IPS-18a (cell line): ENCODE measurements around the gene MPIG6B.
A peak's percentile ranks its signal among the peaks of the same experiment; 100 is the strongest.

Experiments used
- H3K27ac ChIP-seq: one replicate; pipeline ENCODE4 v1.5.1; 2013; ENCODE audit warnings: low read length
- H3K27me3 ChIP-seq: one replicate; pipeline ENCODE4 v1.6.1; 2013; ENCODE audit warnings: mild to moderate bottlenecking, low read length; ENCODE audit not compliant: control insufficient read depth, insufficient read depth
- H3K36me3 ChIP-seq: one replicate; pipeline ENCODE4 v1.6.1; 2013; ENCODE audit warnings: low read depth, low read length; ENCODE audit not compliant: control insufficient read depth
- H3K4me1 ChIP-seq: one replicate; pipeline ENCODE4 v1.6.1; 2013; ENCODE audit warnings: low read depth, low read length; ENCODE audit not compliant: control insufficient read depth
- H3K4me3 ChIP-seq: one replicate; pipeline ENCODE4 v1.5.1; 2013; ENCODE audit warnings: low read length
- H3K9ac ChIP-seq: one replicate; pipeline ENCODE4 v1.6.1; 2013; ENCODE audit warnings: mild to moderate bottlenecking, low read length, moderate library complexity
- H3K9me3 ChIP-seq: one replicate; pipeline ENCODE4 v1.6.1; 2013; ENCODE audit warnings: low read depth, low read length; ENCODE audit not compliant: control insufficient read depth

MPIG6B gene, protein sequence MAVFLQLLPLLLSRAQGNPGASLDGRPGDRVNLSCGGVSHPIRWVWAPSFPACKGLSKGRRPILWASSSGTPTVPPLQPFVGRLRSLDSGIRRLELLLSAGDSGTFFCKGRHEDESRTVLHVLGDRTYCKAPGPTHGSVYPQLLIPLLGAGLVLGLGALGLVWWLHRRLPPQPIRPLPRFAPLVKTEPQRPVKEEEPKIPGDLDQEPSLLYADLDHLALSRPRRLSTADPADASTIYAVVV

GRCh38 chr6:31723245-31723979 is at the start of gene MPIG6B:
Gene MPIG6B, plus strand, starts transcription at chr6:31723373. Its CDS starts 11 bp downstream, at chr6:31723384.
- H3K4me1 ChIP-seq, result peaks cover 6% of the 10 kb centered on the region
- no peak within 1 kb of the TSS for H3K9ac ChIP-seq
- no peaks in the 10 kb centered on the region for H3K27me3 ChIP-seq
- peaks cover 18% of the 10 kb centered on the region for H3K36me3 ChIP-seq
- no peaks in the 10 kb centered on the region for H3K9me3 ChIP-seq
- H3K27ac ChIP-seq, result no peak within 1 kb of the TSS
- no peak within 1 kb of the TSS for H3K4me3 ChIP-seq

GRCh38 chr6:31676322-31676903 is 46.8 kb upstream of the MPIG6B start:
- Histone ChIP-seq H3K9me3 (no peaks in the 10 kb centered on the region), H3K27ac (no peak overlapping the region), H3K27me3 (peaks cover 14% of the 10 kb centered on the region), H3K4me3 (no peak overlapping the region), H3K4me1 (no peaks in the 10 kb centered on the region), H3K36me3 (peaks cover 9% of the 10 kb centered on the region), H3K9ac (no peak overlapping the region)

- H3K36me3 ChIP-seq, result peaks cover 4% of the 10 kb centered on the region
- peaks cover 18% of the 10 kb centered on the region for H3K27me3 ChIP-seq
- H3K9me3 ChIP-seq, result no peaks in the 10 kb centered on the region
- H3K9ac ChIP-seq, result no peak overlapping the region
- H3K27ac ChIP-seq, result no peak overlapping the region
- H3K4me3 ChIP-seq, result no peak overlapping the region
- no peaks in the 10 kb centered on the region for H3K4me1 ChIP-seq
Observed at GRCh38 chr6:31676904-31677303, 46.3 kb upstream of the MPIG6B start.

DNA sequence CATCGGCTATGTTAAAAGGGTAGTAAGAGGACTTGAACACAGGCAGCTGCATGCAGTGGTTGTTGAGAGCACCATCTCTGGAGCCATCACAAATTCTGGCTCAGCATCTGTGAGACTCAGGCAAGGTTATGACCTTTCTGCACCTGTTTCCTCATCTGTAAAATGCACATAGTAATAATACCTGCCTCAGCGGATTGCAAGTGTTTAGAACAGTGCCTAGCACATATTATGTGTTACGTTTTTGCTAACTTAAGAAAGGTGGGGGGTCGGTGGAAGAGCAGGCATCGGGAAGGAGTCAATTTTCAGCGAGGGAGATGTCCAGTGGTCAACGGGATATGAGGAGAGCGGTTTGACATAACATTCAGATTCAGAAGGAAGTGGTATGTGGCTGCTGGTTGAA is 45.2 kb upstream of the MPIG6B start:
- Histone ChIP-seq H3K4me3 (no peak overlapping the region), H3K36me3 (no peaks in the 10 kb centered on the region), H3K9ac (no peak overlapping the region), H3K4me1 (no peaks in the 10 kb centered on the region), H3K27me3 (peaks cover 29% of the 10 kb centered on the region), H3K27ac (no peak overlapping the region), H3K9me3 (no peaks in the 10 kb centered on the region)

GRCh38 chr6:31680226-31681134 is 42.7 kb upstream of the MPIG6B start, which contains the start of gene LY6G5C:
Gene LY6G5C, minus strand, starts transcription at chr6:31681067. Its CDS starts 694 bp downstream, at chr6:31680373.
- Histone ChIP-seq H3K9me3 (no peaks in the 10 kb centered on the region), H3K9ac (no peak within 1 kb of the TSS), H3K36me3 (no peaks in the 10 kb centered on the region), H3K27ac (no peak within 1 kb of the TSS), H3K4me3 (peak within 1 kb of the TSS; percentile 65), H3K4me1 (peaks cover 5% of the 10 kb centered on the region), H3K27me3 (peaks cover 29% of the 10 kb centered on the region)

DNA sequence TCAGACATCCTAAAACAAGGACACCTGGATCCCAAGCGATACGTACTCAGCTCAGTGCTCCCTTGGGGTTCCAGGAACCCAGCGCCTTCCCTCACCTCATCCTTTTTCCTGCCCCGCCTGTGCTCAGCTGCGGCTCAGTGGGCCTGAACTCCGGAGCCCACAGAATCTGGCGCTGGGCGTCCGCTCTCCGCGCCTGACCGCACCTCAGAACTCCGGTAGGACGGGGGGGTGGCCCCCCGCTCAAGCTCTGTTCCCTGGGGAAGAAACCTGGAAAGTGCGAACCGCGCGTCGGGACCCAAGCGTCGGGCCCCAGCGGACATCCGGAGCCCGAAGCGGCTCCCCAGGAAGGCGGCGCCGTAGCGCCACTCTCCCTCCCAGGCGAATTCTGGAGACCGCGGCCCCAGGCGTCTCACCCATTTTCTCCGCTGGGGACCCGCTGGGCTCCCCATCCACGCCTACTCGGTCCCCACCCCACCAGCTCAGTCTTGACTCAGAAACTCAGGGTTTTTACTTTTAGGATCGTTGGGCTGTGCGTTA is 42.0 kb upstream of the MPIG6B start:
- Histone ChIP-seq H3K36me3 (no peaks in the 10 kb centered on the region), H3K4me1 (peaks cover 5% of the 10 kb centered on the region), H3K9me3 (no peaks in the 10 kb centered on the region), H3K4me3 (peak overlapping the region; percentile 65), H3K27me3 (peaks cover 29% of the 10 kb centered on the region), H3K9ac (no peak overlapping the region), H3K27ac (no peak overlapping the region)

DNA sequence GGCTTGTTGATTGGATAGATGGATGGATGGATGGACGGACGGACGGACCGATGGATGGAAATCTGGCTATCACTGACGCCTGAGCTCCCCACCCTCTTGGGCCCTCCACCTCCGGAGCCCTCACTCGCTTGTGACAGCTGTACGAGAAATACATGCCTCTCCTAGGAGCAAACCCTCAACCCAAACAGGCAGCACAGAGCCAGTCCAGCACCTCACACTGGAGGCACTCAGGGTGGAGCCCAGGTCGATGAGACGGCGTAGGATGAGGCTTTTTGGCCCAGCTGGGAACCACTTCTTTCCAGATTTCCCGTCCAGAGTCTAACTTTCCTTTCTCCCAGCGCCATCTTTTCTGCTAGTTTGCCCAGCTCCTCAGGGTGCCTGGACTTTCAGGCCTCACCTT is 39.6 kb upstream of the MPIG6B start:
- H3K4me3 ChIP-seq, result peak overlapping the region; percentile 70
- H3K27ac ChIP-seq, result no peak overlapping the region
- peaks cover 5% of the 10 kb centered on the region for H3K4me1 ChIP-seq
- H3K36me3 ChIP-seq, result no peaks in the 10 kb centered on the region
- peak overlapping the region; percentile 2 for H3K9ac ChIP-seq
- H3K9me3 ChIP-seq, result no peaks in the 10 kb centered on the region
- peaks cover 22% of the 10 kb centered on the region for H3K27me3 ChIP-seq

DNA sequence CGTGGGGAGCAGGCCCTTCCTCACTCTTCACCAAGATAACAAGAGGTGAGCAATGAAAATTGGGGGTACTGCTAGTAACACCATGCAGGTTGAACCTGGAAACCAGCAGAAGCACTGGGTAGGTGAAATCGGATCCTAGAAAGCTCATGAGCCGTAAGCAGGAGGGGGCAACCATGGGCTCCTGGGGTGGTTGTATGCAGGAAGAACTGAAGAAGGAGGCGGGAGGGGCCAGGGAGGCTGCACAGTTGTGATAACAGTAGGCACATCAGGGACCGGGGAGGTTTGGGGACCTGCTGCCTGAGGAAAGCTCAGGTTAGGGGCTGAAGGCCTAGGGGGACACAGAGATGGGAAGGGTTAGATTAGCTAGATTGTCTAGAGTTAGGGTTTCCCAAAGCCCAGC is 36.7 kb upstream of the MPIG6B start:
- peaks cover 2% of the 10 kb centered on the region for H3K36me3 ChIP-seq
- H3K4me1 ChIP-seq, result peaks cover 5% of the 10 kb centered on the region
- no peak overlapping the region for H3K9ac ChIP-seq
- H3K9me3 ChIP-seq, result no peaks in the 10 kb centered on the region
- H3K27me3 ChIP-seq, result peaks cover 15% of the 10 kb centered on the region
- no peak overlapping the region for H3K4me3 ChIP-seq
- no peak overlapping the region for H3K27ac ChIP-seq

DNA sequence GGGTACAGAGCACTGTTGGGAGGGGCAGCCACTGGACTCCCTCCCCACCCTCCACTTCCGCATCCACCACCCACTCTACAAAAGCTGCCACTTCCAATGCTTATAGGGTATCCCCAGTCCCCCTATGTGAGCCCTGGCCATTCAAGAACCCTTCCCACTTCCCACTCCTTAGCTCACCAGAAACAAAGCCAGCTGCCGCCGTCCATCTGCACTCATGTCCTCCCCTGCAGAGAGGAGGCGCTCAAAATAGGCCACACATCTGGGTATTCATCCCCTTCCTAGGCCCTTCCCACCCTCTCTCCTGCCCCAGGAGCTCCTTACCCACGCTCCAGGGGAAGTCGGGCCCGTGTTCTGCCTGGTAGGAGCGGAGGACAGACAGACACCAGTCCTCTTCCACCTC is 35.9 kb upstream of the MPIG6B start:
- no peaks in the 10 kb centered on the region for H3K9me3 ChIP-seq
- no peak overlapping the region for H3K9ac ChIP-seq
- peaks cover 2% of the 10 kb centered on the region for H3K36me3 ChIP-seq
- peaks cover 5% of the 10 kb centered on the region for H3K4me1 ChIP-seq
- H3K4me3 ChIP-seq, result no peak overlapping the region
- peaks cover 6% of the 10 kb centered on the region for H3K27me3 ChIP-seq
- H3K27ac ChIP-seq, result no peak overlapping the region

DNA sequence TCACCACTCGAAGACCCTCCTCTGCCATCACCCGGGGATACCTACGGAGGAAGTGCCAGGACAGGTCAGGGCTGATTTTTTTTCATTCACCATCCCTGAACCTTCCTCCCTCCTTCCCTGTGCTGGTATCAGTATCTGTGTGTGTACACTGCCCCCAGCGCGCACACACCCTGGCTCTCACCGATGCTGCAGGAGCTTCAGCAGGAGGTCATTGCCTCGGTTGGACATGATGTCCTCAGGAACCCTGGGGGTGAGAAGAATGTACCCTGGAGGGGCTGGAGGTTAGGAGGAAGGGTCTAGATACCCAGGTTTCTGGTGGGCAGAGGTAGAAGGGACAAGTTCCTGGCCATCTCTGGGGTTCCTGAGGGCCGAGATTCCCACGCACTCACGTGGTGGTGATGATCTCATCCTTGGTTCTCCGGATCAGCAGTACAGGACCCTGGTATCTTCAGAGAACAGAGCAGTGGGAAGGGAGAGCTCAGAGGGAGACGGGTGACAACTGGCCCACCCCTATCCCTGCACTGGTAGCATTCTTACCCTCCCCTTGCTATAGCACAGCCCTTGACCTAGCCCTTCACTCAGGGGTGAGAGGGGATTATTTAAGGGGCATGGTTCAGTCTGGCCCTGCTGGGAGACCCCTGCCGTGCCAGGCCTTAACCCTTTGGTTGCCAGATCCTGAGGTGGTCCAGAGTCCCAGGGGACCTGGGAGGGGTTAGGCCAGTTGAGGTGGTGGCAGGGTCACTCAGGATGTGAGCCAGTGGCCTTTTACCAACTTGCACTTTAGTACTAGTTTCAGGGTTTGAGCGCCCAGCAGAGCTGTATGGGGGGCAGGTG is 35.1 kb upstream of the MPIG6B start:
- Histone ChIP-seq H3K27ac (no peak overlapping the region), H3K27me3 (no peaks in the 10 kb centered on the region), H3K36me3 (peaks cover 3% of the 10 kb centered on the region), H3K4me1 (peaks cover 5% of the 10 kb centered on the region), H3K4me3 (no peak overlapping the region), H3K9me3 (no peaks in the 10 kb centered on the region), H3K9ac (no peak overlapping the region)
